GM12873 (cell line): Measurements from ENCODE around the gene ATRIP.

Experiments used
- CTCF ChIP-seq: IDR thresholded peaks from 2 replicates; pipeline ENCODE4 v1.5.1; 2012; ENCODE audit warnings: low read depth, mild to moderate bottlenecking, moderate library complexity, low read length, control low read depth; ENCODE audit not compliant: insufficient read depth; ENCODE audit errors: missing control alignments

ATRIP gene

GRCh38 chr3:48501196-48501595 lies 54.7 kb downstream of the ATRIP start:
- no peak for TF ChIP-seq CTCF

- no peak for TF ChIP-seq CTCF
Observed at GRCh38 chr3:48502121-48502520, 55.6 kb downstream of the ATRIP start.

GRCh38 chr3:48502728-48503168 lies 56.2 kb downstream of the ATRIP start:
- no peak for TF ChIP-seq CTCF

- TF ChIP-seq CTCF = no peak
Observed at GRCh38 chr3:48503401-48504050, 57.0 kb downstream of the ATRIP start.

GRCh38 chr3:48504051-48504946 lies 57.8 kb downstream of the ATRIP start, which contains the start of gene SHISA5:
SHISA5 (minus strand) TSS chr3:48504174; CDS start chr3:48504094, 80 bp downstream.
- no peak for TF ChIP-seq CTCF

- TF ChIP-seq CTCF = no peak
Observed at GRCh38 chr3:48505146-48505545, 58.6 kb downstream of the ATRIP start.

GRCh38 chr3:48505968-48506504 lies 59.5 kb downstream of the ATRIP start:
- no peak for TF ChIP-seq CTCF
